HUES6 (cell line): ENCODE measurements around the gene DAG1.

Experiments used
- H3K27ac ChIP-seq: 2 replicates; pipeline ENCODE4 v1.7.0; 2013; ENCODE audit warnings: low read depth, mild to moderate bottlenecking, low read length, inconsistent platforms
- H3K27me3 ChIP-seq: 2 replicates; pipeline ENCODE4 v1.6.1; 2013; ENCODE audit warnings: low read length; ENCODE audit not compliant: control insufficient read depth, insufficient read depth
- H3K36me3 ChIP-seq: 2 replicates; pipeline ENCODE4 v1.6.1; 2013; ENCODE audit warnings: low read length; ENCODE audit not compliant: control insufficient read depth, insufficient read depth
- H3K4me1 ChIP-seq: 2 replicates; pipeline ENCODE4 v1.6.1; 2013; ENCODE audit warnings: low read length; ENCODE audit not compliant: control insufficient read depth, insufficient read depth
- H3K4me3 ChIP-seq: 2 replicates; pipeline ENCODE4 v1.5.1; 2013; ENCODE audit warnings: low read depth, low read length
- H3K9ac ChIP-seq: one replicate; pipeline ENCODE4 v1.6.1; 2013; ENCODE audit warnings: mild to moderate bottlenecking, low read length
- H3K9me3 ChIP-seq: 2 replicates; pipeline ENCODE4 v1.6.1; 2013; ENCODE audit warnings: low read depth, low read length; ENCODE audit not compliant: control insufficient read depth, insufficient read depth

Gene DAG1

GRCh38 chr3:49518016-49518415 lies 47.9 kb downstream of the DAG1 start:
- Histone ChIP-seq H3K36me3 (peaks cover 67% of the 10 kb centered on the region), H3K27ac (no peak overlapping the region)

GRCh38 chr3:49518441-49518840 lies 48.4 kb downstream of the DAG1 start:
- Histone ChIP-seq H3K4me3 (no peak overlapping the region), H3K36me3 (peaks cover 62% of the 10 kb centered on the region), H3K9ac (no peak overlapping the region), H3K27ac (no peak overlapping the region), H3K4me1 (no peaks in the 10 kb centered on the region), H3K27me3 (no peaks in the 10 kb centered on the region), H3K9me3 (no peaks in the 10 kb centered on the region)

More at GRCh38 chr3:49518016-49518415, 47.9 kb downstream of the DAG1 start:
- no peaks in the 10 kb centered on the region for H3K27me3 ChIP-seq
- no peaks in the 10 kb centered on the region for H3K4me1 ChIP-seq
- H3K9me3 ChIP-seq, result no peaks in the 10 kb centered on the region
- no peak overlapping the region for H3K9ac ChIP-seq
- H3K4me3 ChIP-seq, result no peak overlapping the region

DNA sequence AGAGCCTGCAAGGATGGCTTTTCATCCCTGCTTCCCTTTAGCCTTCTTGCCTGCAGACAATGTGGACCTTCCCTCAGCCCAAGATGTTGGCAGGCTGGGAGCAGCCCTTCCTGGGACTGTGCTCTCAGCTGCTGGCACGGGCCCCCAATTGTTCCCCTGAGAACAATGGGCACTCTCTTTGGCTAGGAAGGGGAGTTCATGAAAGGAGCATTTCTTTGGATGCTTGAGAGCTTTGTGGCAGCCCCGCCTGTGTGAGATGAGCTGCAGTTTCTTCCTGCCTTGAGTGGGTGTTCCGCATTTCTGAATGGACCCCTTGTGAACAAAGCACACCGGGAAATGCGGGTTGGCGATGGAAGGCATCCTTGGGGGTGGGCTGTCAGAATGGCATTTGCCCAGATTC lies 49.2 kb downstream of the DAG1 start:
- no peak overlapping the region for H3K27ac ChIP-seq
- H3K4me1 ChIP-seq, result no peaks in the 10 kb centered on the region
- H3K9ac ChIP-seq, result no peak overlapping the region
- no peaks in the 10 kb centered on the region for H3K9me3 ChIP-seq
- no peaks in the 10 kb centered on the region for H3K27me3 ChIP-seq
- H3K4me3 ChIP-seq, result no peak overlapping the region
- peaks cover 61% of the 10 kb centered on the region for H3K36me3 ChIP-seq

DNA sequence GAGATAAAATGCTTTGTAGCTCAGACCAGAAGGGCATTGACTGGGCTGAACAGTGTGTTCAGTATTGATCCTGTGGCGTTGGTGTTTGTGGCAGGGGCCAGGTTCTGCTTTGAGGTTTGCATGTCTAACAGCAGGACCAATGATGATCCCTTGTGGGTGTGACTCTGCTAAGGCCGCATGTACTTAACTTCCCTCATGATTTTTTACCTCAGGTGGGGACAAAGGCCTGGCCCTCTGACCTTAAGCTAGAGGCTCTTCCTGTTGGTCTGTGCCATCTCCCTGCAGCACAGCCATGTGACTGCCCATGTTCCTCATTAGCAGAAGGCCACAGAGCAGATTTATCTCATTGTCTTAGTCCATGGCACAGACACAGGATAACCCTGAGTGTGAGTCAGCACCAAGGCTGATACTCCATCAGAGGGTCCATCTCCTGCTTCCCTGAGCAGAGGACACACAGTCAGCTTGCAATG lies 49.9 kb downstream of the DAG1 start:
- peaks cover 67% of the 10 kb centered on the region for H3K36me3 ChIP-seq
- no peaks in the 10 kb centered on the region for H3K9me3 ChIP-seq
- no peak overlapping the region for H3K27ac ChIP-seq
- no peak overlapping the region for H3K9ac ChIP-seq
- no peak overlapping the region for H3K4me3 ChIP-seq
- no peaks in the 10 kb centered on the region for H3K4me1 ChIP-seq
- no peaks in the 10 kb centered on the region for H3K27me3 ChIP-seq

DNA sequence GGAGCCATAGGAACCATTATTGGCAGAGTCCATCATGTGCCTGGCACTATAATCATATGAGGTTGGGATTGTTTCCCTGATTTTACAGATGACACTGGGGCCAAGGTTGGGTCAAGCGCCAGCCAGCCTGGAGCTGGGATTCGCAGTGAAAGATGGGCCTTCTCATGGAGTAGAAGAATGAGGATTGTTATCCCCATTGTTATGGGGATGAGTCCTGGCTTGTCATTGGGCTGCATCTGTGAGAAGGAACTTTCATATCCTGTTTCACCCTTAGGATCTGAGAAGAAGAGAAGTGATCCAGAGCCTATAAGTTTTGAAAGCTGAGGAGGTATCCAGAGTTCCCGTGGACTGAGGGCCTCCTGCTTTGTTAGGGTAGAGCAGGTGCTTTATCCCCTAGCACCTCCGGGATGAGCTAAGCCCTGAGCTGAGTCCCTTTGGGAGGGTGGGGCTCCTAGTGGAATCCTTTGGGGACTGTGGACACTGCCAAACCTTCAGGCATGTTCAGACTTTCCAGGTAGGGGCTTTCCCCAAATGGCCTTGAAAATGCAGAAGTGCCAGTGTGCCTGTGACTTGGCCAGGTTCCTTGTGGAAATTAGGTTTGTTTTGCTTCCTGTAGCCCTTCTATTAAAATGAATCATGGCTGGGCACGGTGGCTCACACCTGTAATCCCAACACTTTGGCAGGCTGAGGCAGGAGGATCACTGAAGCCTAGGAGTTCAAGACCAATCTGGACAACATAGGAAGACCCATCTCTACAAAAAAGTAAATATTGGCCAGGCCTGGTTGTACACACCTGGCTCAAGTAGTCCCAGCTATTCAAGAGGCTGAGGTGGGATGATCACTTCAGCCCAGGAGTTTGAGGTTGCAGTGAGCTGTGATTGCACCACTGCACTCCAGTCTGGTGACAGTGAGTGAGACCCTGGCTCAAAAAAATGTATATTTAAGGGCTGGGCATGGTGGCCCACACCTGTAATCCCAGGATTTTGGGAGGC lies 54.0 kb downstream of the DAG1 start:
- H3K36me3 ChIP-seq, result peaks cover 35% of the 10 kb centered on the region
- no peak overlapping the region for H3K4me3 ChIP-seq
- H3K9ac ChIP-seq, result no peak overlapping the region
- H3K27ac ChIP-seq, result no peak overlapping the region
- H3K9me3 ChIP-seq, result no peaks in the 10 kb centered on the region
- H3K27me3 ChIP-seq, result no peaks in the 10 kb centered on the region
- H3K4me1 ChIP-seq, result no peaks in the 10 kb centered on the region

DNA sequence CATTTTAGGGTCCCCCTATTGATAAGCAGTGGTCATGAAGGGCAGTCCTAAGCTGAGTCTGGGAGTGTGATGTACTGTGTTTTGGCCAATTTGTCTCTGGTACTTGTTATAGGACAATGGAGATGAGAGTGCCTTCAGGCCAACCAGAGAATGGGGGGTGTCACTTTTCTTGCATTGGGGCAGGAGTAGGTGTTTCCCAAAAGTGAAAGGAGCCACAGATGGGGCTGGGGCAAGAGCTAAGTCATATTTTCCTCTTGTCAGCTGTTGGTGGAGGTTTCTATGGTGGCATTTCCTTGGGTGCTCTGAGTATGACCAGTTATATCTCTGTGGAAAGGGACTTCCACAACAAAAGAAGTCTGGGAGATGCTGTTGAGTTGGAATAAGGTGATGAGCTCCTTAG lies 59.5 kb downstream of the DAG1 start:
- H3K27ac ChIP-seq, result no peak overlapping the region
- no peaks in the 10 kb centered on the region for H3K27me3 ChIP-seq
- H3K4me1 ChIP-seq, result no peaks in the 10 kb centered on the region; the same call in 1 of the 2 replicates
- H3K9me3 ChIP-seq, result no peaks in the 10 kb centered on the region
- no peak overlapping the region for H3K4me3 ChIP-seq
- H3K36me3 ChIP-seq, result peaks cover 47% of the 10 kb centered on the region
- H3K9ac ChIP-seq, result no peak overlapping the region

DNA sequence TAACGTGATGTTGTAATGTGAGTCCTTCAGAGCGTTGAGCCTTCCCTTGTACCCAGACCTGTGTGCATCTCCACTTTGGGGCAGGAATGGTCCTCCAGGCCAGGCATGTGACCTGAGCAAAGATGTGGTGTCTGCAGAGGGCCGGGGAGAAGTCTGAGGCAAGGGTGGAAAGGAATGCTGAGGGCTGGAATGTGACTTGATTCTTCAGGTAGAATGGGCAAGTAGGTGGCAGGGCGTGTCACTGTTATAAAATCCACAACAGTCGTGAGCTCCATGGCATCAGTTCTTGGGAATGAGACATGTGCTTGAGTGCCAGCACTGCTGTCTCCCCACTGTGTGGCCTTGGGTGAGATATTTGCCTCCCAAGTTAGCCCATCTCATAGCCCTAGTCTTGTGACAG lies 60.2 kb downstream of the DAG1 start:
- Histone ChIP-seq H3K4me3 (no peak overlapping the region), H3K36me3 (peaks cover 43% of the 10 kb centered on the region), H3K4me1 (peaks cover 3% of the 10 kb centered on the region; the same call in 1 of the 2 replicates), H3K9ac (no peak overlapping the region), H3K27me3 (no peaks in the 10 kb centered on the region), H3K27ac (no peak overlapping the region), H3K9me3 (no peaks in the 10 kb centered on the region)

- Histone ChIP-seq H3K4me1 (peaks cover 8% of the 10 kb centered on the region), H3K27me3 (no peaks in the 10 kb centered on the region), H3K9me3 (no peaks in the 10 kb centered on the region), H3K36me3 (peaks cover 45% of the 10 kb centered on the region), H3K9ac (no peak overlapping the region), H3K4me3 (no peak overlapping the region), H3K27ac (no peak overlapping the region)
These were observed 60.6 kb downstream of the DAG1 start for GRCh38 chr3:49530701-49531100.

DNA sequence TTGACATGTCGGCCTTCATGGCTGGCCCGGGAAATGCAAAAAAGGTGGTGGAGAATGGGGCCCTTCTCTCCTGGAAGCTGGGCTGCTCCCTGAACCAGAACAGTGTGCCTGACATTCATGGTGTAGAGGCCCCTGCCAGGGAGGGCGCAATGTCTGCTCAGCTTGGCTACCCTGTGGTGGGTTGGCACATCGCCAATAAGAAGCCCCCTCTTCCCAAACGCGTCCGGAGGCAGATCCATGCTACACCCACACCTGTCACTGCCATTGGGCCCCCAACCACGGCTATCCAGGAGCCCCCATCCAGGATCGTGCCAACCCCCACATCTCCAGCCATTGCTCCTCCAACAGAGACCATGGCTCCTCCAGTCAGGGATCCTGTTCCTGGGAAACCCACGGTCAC lies 61.2 kb downstream of the DAG1 start:
- Histone ChIP-seq H3K27me3 (no peaks in the 10 kb centered on the region), H3K36me3 (peaks cover 45% of the 10 kb centered on the region), H3K27ac (no peak overlapping the region), H3K9ac (no peak overlapping the region), H3K4me1 (peaks cover 13% of the 10 kb centered on the region), H3K4me3 (no peak overlapping the region), H3K9me3 (no peaks in the 10 kb centered on the region)

GRCh38 chr3:49531715-49532114 lies 61.6 kb downstream of the DAG1 start:
- peaks cover 18% of the 10 kb centered on the region for H3K4me1 ChIP-seq
- H3K9me3 ChIP-seq, result no peaks in the 10 kb centered on the region
- H3K9ac ChIP-seq, result no peak overlapping the region
- H3K4me3 ChIP-seq, result no peak overlapping the region
- H3K27me3 ChIP-seq, result no peaks in the 10 kb centered on the region
- H3K36me3 ChIP-seq, result peaks cover 45% of the 10 kb centered on the region
- H3K27ac ChIP-seq, result no peak overlapping the region

GRCh38 chr3:49533031-49533430 lies 63.0 kb downstream of the DAG1 start:
- peaks cover 45% of the 10 kb centered on the region for H3K36me3 ChIP-seq
- H3K27me3 ChIP-seq, result no peaks in the 10 kb centered on the region
- no peaks in the 10 kb centered on the region for H3K9me3 ChIP-seq
- H3K4me1 ChIP-seq, result peaks cover 20% of the 10 kb centered on the region
- H3K4me3 ChIP-seq, result no peak overlapping the region
- H3K9ac ChIP-seq, result no peak overlapping the region
- no peak overlapping the region for H3K27ac ChIP-seq
